Stimulated activated CD4-positive, alpha-beta T cell treated with anti-CD3 and anti-CD28 coated beads, Interleukin-15, amount 100 ng/mL, for 48 hours (primary cell): ENCODE data around the gene PLA1A.
A peak's percentile ranks its signal among the peaks of the same experiment; 100 is the strongest.
"Not testable (repeated sequence)": the region's sequence is repeated elsewhere in the genome, so short reads cannot be mapped to it uniquely, and the experiment has no call there.

ENCODE experiments used
- DNase-seq, 2 donors: peaks; one replicate each; pipeline ENCODE4 v3.0.0-alpha.2; 2020; ENCODE audit warnings: low read depth in 2 of 2

The PLA1A gene

DNA sequence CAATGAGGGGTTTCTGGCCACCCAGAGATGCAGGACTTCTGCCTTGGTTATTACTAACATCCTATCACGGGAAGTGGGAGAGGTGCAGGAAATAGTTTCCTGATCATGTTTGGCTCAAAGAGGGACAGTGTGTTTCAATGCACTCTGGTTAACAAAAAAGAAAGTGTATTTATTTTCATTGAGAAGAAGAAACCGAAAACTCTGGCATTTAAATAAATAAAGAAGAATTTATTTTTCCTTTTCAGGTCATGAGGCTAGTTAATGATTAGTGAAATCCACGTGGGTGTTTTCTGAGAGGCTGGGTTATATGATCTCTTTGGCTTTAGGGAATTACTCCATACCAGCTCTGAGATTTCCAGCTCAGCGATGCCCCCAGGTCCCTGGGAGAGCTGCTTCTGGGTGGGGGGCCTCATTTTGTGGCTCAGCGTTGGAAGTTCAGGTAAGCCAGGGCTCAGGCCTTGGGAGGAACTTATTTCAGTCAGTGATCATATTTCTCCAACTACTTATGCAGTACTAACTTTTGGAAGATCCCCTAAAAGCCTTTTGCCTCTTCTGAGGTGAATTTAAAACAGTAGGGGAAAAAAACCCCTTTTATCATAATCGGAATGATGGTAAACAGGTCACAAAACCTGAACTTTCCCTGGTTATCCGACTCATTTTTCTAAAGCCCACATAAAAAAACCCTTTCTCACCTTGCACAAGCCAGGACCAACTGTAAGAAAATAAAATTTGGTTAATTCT is at the start of gene PLA1A:
PLA1A (plus strand) TSS at position 338 of the 741 bp plus-strand sequence; CDS start at position 367, 29 bp downstream.
- DNase-seq = no peak

- DNase-seq = no peak
Observed at GRCh38 chr3:119548341-119548740, 49.3 kb upstream of the PLA1A start.

- no peak for DNase-seq
Observed at GRCh38 chr3:119550192-119550910, 47.3 kb upstream of the PLA1A start.

- no peak for DNase-seq
Observed at GRCh38 chr3:119551598-119551997, 46.1 kb upstream of the PLA1A start.

DNA sequence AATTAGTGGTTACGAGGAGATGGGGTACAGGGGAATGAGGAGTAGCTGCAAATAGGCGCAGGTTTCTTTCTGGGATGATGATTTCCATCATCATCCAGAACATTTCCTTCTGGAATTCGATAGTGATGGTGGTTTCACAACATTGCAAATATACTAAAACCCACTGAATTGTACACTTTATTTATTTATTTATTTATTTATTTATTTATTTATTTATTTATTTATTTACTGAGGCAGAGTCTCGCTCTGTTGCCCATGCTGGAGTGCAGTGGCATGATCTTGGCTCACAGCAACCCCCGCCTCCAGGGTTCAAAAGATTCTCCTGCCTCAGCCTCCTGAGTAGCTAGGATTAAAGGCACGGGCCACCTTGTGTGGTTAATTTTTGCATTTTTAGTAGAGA is 44.8 kb upstream of the PLA1A start:
- DNase-seq = not testable (repeated sequence)

DNA sequence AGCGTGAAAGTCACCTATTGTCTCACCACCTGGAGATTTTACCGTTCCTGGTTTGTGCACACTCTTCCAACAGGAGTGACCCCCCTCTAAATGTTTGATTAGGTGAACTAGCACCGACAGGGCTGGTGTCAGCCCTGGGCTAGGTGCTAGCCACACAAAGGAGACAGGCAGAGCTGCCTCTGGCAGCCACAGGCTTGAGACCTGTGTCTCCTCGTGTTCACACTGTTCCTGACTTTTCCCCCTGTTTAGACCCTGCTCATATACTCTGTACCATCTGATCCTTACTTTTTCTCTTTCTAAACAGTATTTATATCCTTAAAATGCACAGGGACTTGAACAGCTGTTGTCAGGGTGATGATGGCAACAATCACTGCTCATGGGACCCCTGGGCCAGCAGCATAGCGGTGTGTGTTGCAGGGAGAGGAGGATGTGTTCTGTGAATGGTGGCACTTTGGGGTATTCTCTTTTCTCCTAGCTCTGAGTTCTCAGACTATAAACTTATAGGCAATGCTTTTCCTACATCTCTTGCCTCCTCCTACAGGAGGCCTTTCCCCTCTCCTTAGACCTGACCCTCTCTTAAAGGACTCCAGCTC is 43.8 kb upstream of the PLA1A start:
- DNase-seq = no peak

GRCh38 chr3:119555309-119555735 is 42.4 kb upstream of the PLA1A start:
- no peak for DNase-seq

DNA sequence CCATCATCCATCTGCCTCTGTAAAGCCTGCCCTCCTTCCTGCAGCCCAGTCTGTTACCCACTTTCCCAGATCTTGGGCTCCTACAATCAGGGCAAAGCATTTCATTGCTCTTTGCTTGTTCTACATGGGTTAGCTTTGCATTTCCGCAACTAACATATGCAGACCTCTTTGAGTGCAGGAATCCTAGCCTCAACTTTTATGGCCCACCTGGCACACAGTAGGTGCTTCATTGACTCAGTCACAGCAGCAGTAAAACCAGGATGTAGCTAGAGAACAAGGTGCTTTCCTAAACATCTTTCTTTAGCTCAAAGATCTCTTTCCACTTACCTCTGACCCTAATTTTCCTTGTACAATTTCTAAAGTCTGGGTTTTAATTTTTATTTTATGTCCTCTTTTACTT is 41.8 kb upstream of the PLA1A start:
- no peak for DNase-seq

- no peak for DNase-seq
Observed at GRCh38 chr3:119557192-119557876, 40.4 kb upstream of the PLA1A start.

DNA sequence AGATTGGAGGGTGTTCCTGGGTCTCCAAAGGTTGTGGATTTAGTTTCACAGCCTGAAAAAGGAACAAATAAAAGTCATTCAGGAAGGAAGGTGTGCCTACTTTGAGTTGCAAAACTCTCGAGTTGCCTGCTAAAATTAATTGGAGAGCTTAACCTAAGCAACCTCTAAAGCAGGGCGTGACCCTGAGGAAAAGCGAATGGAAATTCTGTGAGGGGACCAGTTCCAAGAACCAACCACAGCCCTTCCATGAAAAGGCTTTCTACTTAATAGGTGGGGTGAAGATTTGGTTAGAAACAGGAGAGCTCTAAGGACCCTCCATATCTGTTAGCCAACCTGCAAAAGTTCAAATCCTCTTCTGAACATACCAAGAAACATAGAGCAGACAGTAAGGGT is 39.8 kb upstream of the PLA1A start:
- no peak for DNase-seq

- no peak for DNase-seq
Observed at GRCh38 chr3:119558626-119559317, 38.9 kb upstream of the PLA1A start.

GRCh38 chr3:119559441-119559963 is 38.2 kb upstream of the PLA1A start, which contains the start of gene CD80:
Gene CD80 (minus strand): TSS chr3:119559614. CDS start chr3:119557728, 1,886 bp downstream.
- DNase-seq = peak; percentile 40 to 48

DNA sequence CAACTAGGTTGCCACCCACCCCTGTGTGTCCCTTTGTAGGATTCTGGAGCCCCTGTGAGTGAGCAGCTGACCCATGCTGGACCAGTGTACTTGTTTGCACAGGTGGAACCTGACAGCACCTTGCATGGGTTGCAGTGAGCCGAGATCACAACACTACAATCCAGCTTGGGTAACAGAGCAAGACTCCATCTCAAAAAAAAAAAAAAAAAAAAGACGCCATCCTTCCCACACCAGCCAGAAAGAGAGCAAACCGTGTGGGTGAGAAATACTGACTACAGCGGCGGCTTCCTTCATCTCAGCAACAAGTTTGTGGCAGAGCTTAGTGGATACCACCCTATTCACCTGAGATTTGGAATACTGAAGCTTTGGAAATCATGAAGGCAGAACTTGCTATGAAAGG is 37.5 kb upstream of the PLA1A start:
- DNase-seq = no peak

GRCh38 chr3:119562307-119562961 is 35.3 kb upstream of the PLA1A start:
- DNase-seq = peak in 1 of 2 donors; percentile 12

GRCh38 chr3:119563334-119563733 is 34.4 kb upstream of the PLA1A start:
- DNase-seq = not testable (repeated sequence)

DNA sequence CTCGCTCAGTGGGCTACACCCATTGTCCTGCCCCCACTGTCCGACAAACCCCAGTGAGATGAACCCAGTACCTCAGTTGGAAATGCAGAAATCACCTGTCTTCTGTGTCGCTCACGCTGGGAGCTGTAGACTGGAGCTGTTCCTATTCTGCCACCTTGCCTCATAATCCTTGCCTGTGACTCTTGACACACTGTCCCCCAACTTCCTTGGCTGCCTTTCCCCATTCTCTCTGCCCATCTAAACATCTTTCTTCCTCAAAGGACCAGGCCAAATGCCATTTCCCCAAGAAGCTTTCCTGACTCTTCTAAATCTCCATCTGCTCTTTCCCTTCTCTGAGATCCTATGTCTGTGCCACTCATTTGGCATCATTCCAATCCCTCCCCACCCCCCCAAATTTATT is 28.5 kb upstream of the PLA1A start:
- DNase-seq = no peak

DNA sequence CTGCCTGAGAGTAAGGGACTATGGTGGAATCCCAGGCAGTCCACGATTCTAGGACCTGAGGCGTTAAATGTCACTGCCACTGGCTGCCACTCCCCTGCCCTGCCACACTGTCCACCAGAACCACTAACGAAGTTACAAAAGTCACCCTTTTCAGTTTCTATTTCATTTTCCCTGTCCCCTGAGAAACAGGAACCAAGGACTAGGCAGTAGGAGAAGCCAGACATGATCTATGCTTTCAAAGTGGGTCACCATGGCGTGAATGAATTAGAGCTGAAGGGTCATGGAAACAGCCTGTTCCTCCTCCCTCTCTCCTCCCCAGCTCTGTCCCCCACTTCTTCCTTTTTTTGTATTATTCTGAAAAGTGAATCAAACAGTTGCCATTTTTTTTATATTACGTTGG is 27.5 kb upstream of the PLA1A start:
- no peak for DNase-seq

- DNase-seq = no peak
Observed at GRCh38 chr3:119571230-119571629, 26.5 kb upstream of the PLA1A start.

GRCh38 chr3:119571688-119572087 is 26.0 kb upstream of the PLA1A start:
- no peak for DNase-seq

- DNase-seq = no peak
Observed at GRCh38 chr3:119575507-119575906, 22.2 kb upstream of the PLA1A start.
